ENCODE results near the gene EFNA5. TPM values are rescaled to one million over a fixed set of nuclear protein-coding genes. Genes with fewer than 3 reads are reported as not detected.

The EFNA5 gene
- polyA plus RNA-seq, 3 donors, result 0.01 TPM; not detected in 2

DNA sequence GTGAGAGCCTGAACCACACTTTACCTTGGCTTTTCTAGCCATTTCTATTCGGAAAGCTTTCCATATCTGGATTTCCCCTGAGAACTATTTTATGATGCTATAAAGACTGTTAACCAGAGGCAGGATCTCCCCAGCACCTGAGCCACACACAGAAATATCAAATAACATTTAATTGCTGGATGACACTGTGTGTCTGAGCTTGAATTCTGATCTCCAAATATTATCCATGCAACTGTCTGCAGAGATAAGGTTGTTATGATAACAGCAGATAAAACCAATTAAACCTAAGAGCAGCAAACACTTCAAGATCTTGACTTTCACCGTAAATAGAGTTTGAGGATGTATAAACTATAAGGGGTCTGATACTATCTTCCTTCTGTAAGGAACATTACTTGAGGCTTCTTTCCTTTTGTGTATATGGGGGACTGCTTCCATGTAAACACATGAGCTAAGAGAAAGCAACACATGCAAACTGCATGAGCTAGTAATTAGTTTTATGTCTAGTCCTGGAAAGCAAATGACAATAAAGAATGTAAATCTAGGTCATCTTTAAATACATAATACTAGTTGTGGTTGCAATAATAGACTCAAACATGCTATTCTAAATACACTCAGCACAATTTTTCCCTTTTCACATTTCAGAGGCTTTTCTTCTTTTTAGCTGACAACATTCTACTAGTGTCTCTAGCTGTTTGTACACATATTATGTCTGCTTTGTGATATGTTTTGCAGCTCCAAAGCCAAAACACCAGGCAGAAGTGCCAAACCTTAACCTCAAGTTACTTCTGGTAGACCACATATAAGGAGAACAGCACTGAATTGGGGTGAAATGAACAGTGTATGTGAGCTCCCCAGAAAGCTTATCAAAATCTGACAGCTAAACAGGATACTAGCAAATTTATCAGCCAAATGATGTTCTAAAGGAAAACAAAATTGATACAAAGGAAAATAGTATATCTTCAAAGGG, 136.5 kb downstream of the EFNA5 start:
- Mint-ChIP-seq H3K36me3 (no peaks in the 10 kb centered on the region), H3K27me3 (ENCODE audit: low read depth in 3 of 3) (no peaks in the 10 kb centered on the region), H3K9me3 (peaks cover 0 to 4% (median 0%) of the 10 kb centered on the region in 7 donors), H3K4me1 (no peaks in the 10 kb centered on the region), H3K27ac (no peak overlapping the region), H3K4me3 (no peak overlapping the region)
- H3K4me1 ChIP-seq (ENCODE audit: control insufficient read depth in 1 of 2, insufficient read depth in 2 of 2, low read length in 2 of 2), result no peaks in the 10 kb centered on the region
- H4K20me1 ChIP-seq (ENCODE audit: insufficient read depth, low read length), result no peaks in the 10 kb centered on the region
- H3K27me3 ChIP-seq (ENCODE audit: control insufficient read depth in 2 of 2, insufficient read depth in 2 of 2, low read length in 2 of 2), result no peaks in the 10 kb centered on the region
- TF ChIP-seq, protein P1, sequence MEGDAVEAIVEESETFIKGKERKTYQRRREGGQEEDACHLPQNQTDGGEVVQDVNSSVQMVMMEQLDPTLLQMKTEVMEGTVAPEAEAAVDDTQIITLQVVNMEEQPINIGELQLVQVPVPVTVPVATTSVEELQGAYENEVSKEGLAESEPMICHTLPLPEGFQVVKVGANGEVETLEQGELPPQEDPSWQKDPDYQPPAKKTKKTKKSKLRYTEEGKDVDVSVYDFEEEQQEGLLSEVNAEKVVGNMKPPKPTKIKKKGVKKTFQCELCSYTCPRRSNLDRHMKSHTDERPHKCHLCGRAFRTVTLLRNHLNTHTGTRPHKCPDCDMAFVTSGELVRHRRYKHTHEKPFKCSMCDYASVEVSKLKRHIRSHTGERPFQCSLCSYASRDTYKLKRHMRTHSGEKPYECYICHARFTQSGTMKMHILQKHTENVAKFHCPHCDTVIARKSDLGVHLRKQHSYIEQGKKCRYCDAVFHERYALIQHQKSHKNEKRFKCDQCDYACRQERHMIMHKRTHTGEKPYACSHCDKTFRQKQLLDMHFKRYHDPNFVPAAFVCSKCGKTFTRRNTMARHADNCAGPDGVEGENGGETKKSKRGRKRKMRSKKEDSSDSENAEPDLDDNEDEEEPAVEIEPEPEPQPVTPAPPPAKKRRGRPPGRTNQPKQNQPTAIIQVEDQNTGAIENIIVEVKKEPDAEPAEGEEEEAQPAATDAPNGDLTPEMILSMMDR (IDR thresholded peaks at IDR 0.05), result no peak
- H3K4me2 ChIP-seq (replicated peaks; ENCODE audit: extremely low read depth, low read length, poor library complexity, severe bottlenecking), result no peak overlapping the region
- no peaks in the 10 kb centered on the region for H3K79me2 ChIP-seq (ENCODE audit: insufficient read depth, low read length)
- no peak overlapping the region for H2AFZ ChIP-seq (ENCODE audit: insufficient read depth, low read depth, low read length, poor library complexity, severe bottlenecking)
- WGBS (ENCODE audit: insufficient coverage), result no CpG with 5 or more reads among the region's 2 CpGs
- H3K4me3 ChIP-seq (replicated peaks in 1 of 3; ENCODE audit: low read depth in 2 of 3, low read length in 3 of 3), result no peak overlapping the region
- intact Hi-C loops (cut with micrococcal nuclease), result no loop called here
- DNase-seq, result no peak
- no peaks in the 10 kb centered on the region for H3K36me3 ChIP-seq (replicated peaks in 1 of 2; ENCODE audit: control insufficient read depth in 1 of 2, insufficient read depth in 2 of 2, low read length in 2 of 2)
- no peak overlapping the region for H3K9ac ChIP-seq (ENCODE audit: insufficient read depth, low read length, poor library complexity, severe bottlenecking)
- H3K27ac ChIP-seq (ENCODE audit: low read depth in 1 of 2, low read length in 2 of 2), result no peak overlapping the region
- no peaks in the 10 kb centered on the region for H3K9me3 ChIP-seq (replicated peaks in 1 of 2; ENCODE audit: control insufficient read depth in 1 of 2, insufficient read depth in 1 of 2, low read length in 2 of 2)

DNA sequence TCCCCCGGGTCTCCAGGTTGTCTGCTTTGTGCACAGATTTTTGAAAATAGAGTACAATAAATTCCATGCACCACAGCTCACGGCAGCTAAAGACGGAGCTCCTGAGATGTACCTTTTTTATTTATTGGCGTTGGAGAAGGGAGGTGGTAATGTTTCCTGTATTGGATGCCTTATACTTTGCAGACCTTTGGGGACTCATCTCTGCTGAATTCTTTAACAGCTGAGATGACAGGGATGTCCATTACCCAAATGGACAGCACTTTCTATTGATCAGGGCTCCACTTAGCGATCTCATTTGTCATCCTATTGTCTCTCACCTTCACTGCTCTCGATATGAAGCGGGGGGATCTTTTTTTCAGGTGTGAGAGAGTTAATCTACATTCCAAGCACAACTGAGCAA, 137.8 kb downstream of the EFNA5 start:
- Histone ChIP-seq H3K4me1 (ENCODE audit: control insufficient read depth in 1 of 2, insufficient read depth in 2 of 2, low read length in 2 of 2) (no peaks in the 10 kb centered on the region), H3K9ac (ENCODE audit: insufficient read depth, low read length, poor library complexity, severe bottlenecking) (no peak overlapping the region), H2AFZ (ENCODE audit: insufficient read depth, low read depth, low read length, poor library complexity, severe bottlenecking) (no peak overlapping the region), H3K79me2 (ENCODE audit: insufficient read depth, low read length) (no peaks in the 10 kb centered on the region), H3K4me3 (replicated peaks in 1 of 3; ENCODE audit: low read depth in 2 of 3, low read length in 3 of 3) (no peak overlapping the region), H4K20me1 (ENCODE audit: insufficient read depth, low read length) (no peaks in the 10 kb centered on the region), H3K27ac (ENCODE audit: low read depth in 1 of 2, low read length in 2 of 2) (no peak overlapping the region), H3K27me3 (ENCODE audit: control insufficient read depth in 2 of 2, insufficient read depth in 2 of 2, low read length in 2 of 2) (no peaks in the 10 kb centered on the region), H3K4me2 (replicated peaks; ENCODE audit: extremely low read depth, low read length, poor library complexity, severe bottlenecking) (no peak overlapping the region), H3K36me3 (replicated peaks in 1 of 2; ENCODE audit: control insufficient read depth in 1 of 2, insufficient read depth in 2 of 2, low read length in 2 of 2) (no peaks in the 10 kb centered on the region), H3K9me3 (replicated peaks in 1 of 2; ENCODE audit: control insufficient read depth in 1 of 2, insufficient read depth in 1 of 2, low read length in 2 of 2) (no peaks in the 10 kb centered on the region)
- intact Hi-C loops (cut with micrococcal nuclease), result no loop called here
- H3K4me1 Mint-ChIP-seq, result no peaks in the 10 kb centered on the region
- no peaks in the 10 kb centered on the region for H3K36me3 Mint-ChIP-seq
- no peak overlapping the region for H3K4me3 Mint-ChIP-seq
- peaks cover 0 to 4% (median 0%) of the 10 kb centered on the region in 7 donors for H3K9me3 Mint-ChIP-seq
- no peaks in the 10 kb centered on the region for H3K27me3 Mint-ChIP-seq (ENCODE audit: low read depth in 3 of 3)
- no peak for DNase-seq
- H3K27ac Mint-ChIP-seq, result no peak overlapping the region
- no CpG with 5 or more reads among the region's 7 CpGs for WGBS (ENCODE audit: insufficient coverage)
- TF ChIP-seq, protein P1 (IDR thresholded peaks at IDR 0.05), result no peak

Measured in CD14-positive monocyte (primary cell).